Endothelial cell of umbilical vein (primary cell): Measurements from ENCODE around the gene ENGASE. TPM values are rescaled to one million over a fixed set of nuclear protein-coding genes. Genes with fewer than 3 reads are reported as not detected.

Experiments used
- BruUV-seq: library from RNA; stranded (reverse); fragments of 400-500 nt; replicated peaks from 2 replicates; lab custom pipeline; 2021; lab: Mats Ljungman, UMichigan
- CTCF ChIA-PET: fragments of 300-600, 350-600 bp; sonication (Branson Sonifier 250); formaldehyde crosslinking; loops from one replicate; lab custom pipeline; 2021; ENCODE audit warnings: antibody characterized with exemption, inconsistent platforms; lab: Charles Lee
- POLR2A ChIA-PET: fragments of 300-600, 350-600 bp; sonication (Branson Sonifier 250); formaldehyde crosslinking; loops from one replicate; lab custom pipeline; 2021; ENCODE audit warnings: antibody characterized with exemption, inconsistent platforms; lab: Charles Lee
- DNase-seq: peaks from one replicate; pipeline ENCODE4 v3.0.0-alpha.2; 2011; ENCODE audit warnings: low read depth, low spot score
- FAIRE-seq: peaks from 2 replicates; lab custom pipeline; 2011; peaks lifted over from hg19 to GRCh38; lab: Jason Lieb, UNC
- H2AFZ ChIP-seq: 2 replicates; pipeline ENCODE4 v1.6.0; 2012; ENCODE audit warnings: low read depth, low read length, control low read depth, inconsistent platforms
- H3K27ac ChIP-seq: 2 replicates; pipeline ENCODE4 v1.5.1; 2011; ENCODE audit warnings: low read depth, mild to moderate bottlenecking, control low read depth, low read length, moderate library complexity; ENCODE audit not compliant: insufficient read depth
- H3K27me3 ChIP-seq, 2 experiments: 2 replicates each; pipeline versions ENCODE4 v1.6.0 to v1.6.1; 2011; ENCODE audit warnings: low read length in 2 of 2, mixed read lengths in 1 of 2; ENCODE audit not compliant: control insufficient read depth in 2 of 2, insufficient read depth in 2 of 2
- H3K36me3 ChIP-seq, 2 experiments: 2 replicates in 1 of 2; 3 replicates in 1 of 2; pipeline ENCODE4 v1.5.1; 2011; ENCODE audit warnings: low read length in 2 of 2, mild to moderate bottlenecking in 1 of 2, moderate library complexity in 1 of 2; ENCODE audit not compliant: control insufficient read depth in 2 of 2, insufficient read depth in 2 of 2; ENCODE audit errors: extremely low read depth in 1 of 2
- H3K4me1 ChIP-seq: 3 replicates; pipeline ENCODE4 v1.5.1; 2011; ENCODE audit warnings: mild to moderate bottlenecking, low read length; ENCODE audit not compliant: control insufficient read depth, insufficient read depth; ENCODE audit errors: extremely low read depth
- H3K4me2 ChIP-seq: 2 replicates; pipeline ENCODE4 v1.6.1; 2011; ENCODE audit warnings: low read length, control low read depth, mixed read lengths; ENCODE audit not compliant: insufficient read depth
- H3K4me3 ChIP-seq, 3 experiments: fragments of 200-600 bp in 1 of 3; sonication (generic), shearing (Covaris generic) in 1 of 3; replicated peaks in 1 of 3; 2 replicates each; pipeline ENCODE4 v1.5.1; 2011 to 2016; ENCODE audit warnings: control low read depth in 3 of 3, low read length in 3 of 3, mild to moderate bottlenecking in 2 of 3, inconsistent platforms in 1 of 3, low read depth in 1 of 3, moderate library complexity in 1 of 3; ENCODE audit not compliant: insufficient read depth in 1 of 3
- H3K79me2 ChIP-seq: 2 replicates; pipeline ENCODE4 v1.6.0; 2012; ENCODE audit warnings: low read length, inconsistent platforms; ENCODE audit not compliant: control insufficient read depth, insufficient read depth
- H3K9ac ChIP-seq: replicated peaks from 2 replicates; pipeline ENCODE3; 2011; ENCODE audit warnings: low read length, control low read depth; ENCODE audit not compliant: insufficient read depth; ENCODE audit errors: extremely low read depth
- H3K9me1 ChIP-seq: replicated peaks from 3 replicates; pipeline ENCODE4 v1.6.0; 2011; ENCODE audit warnings: mild to moderate bottlenecking, low read length; ENCODE audit not compliant: control insufficient read depth, insufficient read depth; ENCODE audit errors: extremely low read depth
- H3K9me3 ChIP-seq: replicated peaks from 2 replicates; pipeline ENCODE4 v1.5.1; 2012; ENCODE audit warnings: low read length, inconsistent platforms; ENCODE audit not compliant: control insufficient read depth, insufficient read depth
- H4K20me1 ChIP-seq: replicated peaks from 2 replicates; pipeline ENCODE3; 2011; ENCODE audit warnings: mild to moderate bottlenecking, low read length; ENCODE audit not compliant: control insufficient read depth, insufficient read depth; ENCODE audit errors: extremely low read depth
- CTCF ChIP-seq, 2 donors: IDR thresholded peaks; 1 replicate in 1 of 2; 2 replicates in 1 of 2; pipeline ENCODE4 v1.5.1; 2011; ENCODE audit warnings: low read length in 2 of 2, mild to moderate bottlenecking in 2 of 2, moderate library complexity in 2 of 2, control low read depth in 1 of 2, inconsistent platforms in 1 of 2, low read depth in 1 of 2; ENCODE audit not compliant: insufficient read depth in 1 of 2; ENCODE audit errors: extremely low read depth in 1 of 2
- EZH2 ChIP-seq: IDR thresholded peaks from 2 replicates; pipeline ENCODE4 v1.6.1; 2012; ENCODE audit warnings: borderline replicate concordance, low read depth, mild to moderate bottlenecking, moderate library complexity, low read length, inconsistent platforms; ENCODE audit not compliant: severe bottlenecking
- FOS ChIP-seq: IDR thresholded peaks from 2 replicates; pipeline ENCODE4 v1.6.1; 2011; ENCODE audit warnings: mild to moderate bottlenecking, low read length, moderate library complexity, borderline replicate concordance; ENCODE audit not compliant: insufficient read depth
- GATA2 ChIP-seq: IDR thresholded peaks from 2 replicates; pipeline ENCODE4 v1.7.0; 2011; ENCODE audit warnings: low read depth, mild to moderate bottlenecking, moderate library complexity, mixed read lengths, low read length; ENCODE audit not compliant: insufficient read length, insufficient read depth
- JUN ChIP-seq: IDR thresholded peaks from 2 replicates; pipeline ENCODE4 v1.6.1; 2011; ENCODE audit warnings: borderline replicate concordance, low read depth; ENCODE audit not compliant: insufficient read length, insufficient read depth
- MYC ChIP-seq: IDR thresholded peaks from one replicate; pipeline ENCODE4 v1.6.1; 2011; ENCODE audit warnings: mild to moderate bottlenecking, low read depth, low read length
- POLR2A ChIP-seq: IDR thresholded peaks from 2 replicates; pipeline ENCODE4 v1.6.1; 2012; ENCODE audit warnings: low read depth, mild to moderate bottlenecking, control low read depth, low read length
- POLR2AphosphoS5 ChIP-seq: IDR thresholded peaks from 2 replicates; pipeline ENCODE4 v1.6.1; 2012; ENCODE audit warnings: low read depth, mild to moderate bottlenecking, control low read depth, low read length, moderate library complexity; ENCODE audit not compliant: insufficient read depth
- dilution Hi-C: fragments of 300-500 bp; cut with MboI; formaldehyde crosslinking; loops from one replicate; pipeline ENCODE4 v1.15.0; 2019; ENCODE audit warnings: low sequenced_read_pairs; ENCODE audit not compliant: extremely low pct_ligation_motif_present
- intact Hi-C: fragments of 100-400 bp; cut with micrococcal nuclease; formaldehyde crosslinking; loops from one replicate; pipeline ENCODE4 v1.10.0; 2022
- polyA plus RNA-seq, 4 experiments: library from polyadenylated mRNA; depleted of rRNA in 3 of 4; stranded (reverse) in 3 of 4; unstranded in 1 of 4; fragments of >200 nt; gene quantifications; 2 replicates each; pipeline versions ENCODE4 v1.2.1 to v1.2.3, GENCODE V29; 2011 to 2012; ENCODE audit warnings: missing spikeins in 1 of 4
- total RNA-seq: library from RNA; stranded (reverse); gene quantifications from 2 replicates; pipeline ENCODE4 v1.2.3, GENCODE V29; 2021
- TF ChIP-seq, protein P1 (sequence below): IDR thresholded peaks from 2 replicates; pipeline ENCODE4 v1.6.1; 2011; ENCODE audit not compliant: insufficient read depth, insufficient read length

Gene ENGASE
- total and polyA plus RNA-seq, 2 donors (not counting 3 experiments of a cell fraction or from before 2014, with no cell fraction given), result 13.7 to 20.8 TPM

GRCh38 chr17:79036596-79036995, 38.0 kb upstream of the ENGASE start:
- dilution Hi-C loops, result no loop called here
- Histone ChIP-seq H3K9me3 (no peaks in the 10 kb centered on the region), H3K79me2 (no peaks in the 10 kb centered on the region), H3K9ac (no peak overlapping the region), H3K9me1 (no peaks in the 10 kb centered on the region), H3K4me3 (no peak overlapping the region), H3K4me2 (no peak overlapping the region), H3K36me3 (no peaks in the 10 kb centered on the region), H3K4me1 (peaks cover 10% of the 10 kb centered on the region), H2AFZ (no peak overlapping the region), H4K20me1 (no peaks in the 10 kb centered on the region), H3K27me3 (peaks cover 0 to 6% of the 10 kb centered on the region in 2 experiments), H3K27ac (no peak overlapping the region)
- intact Hi-C loops, result loop anchor here (1.0 kb wide), 1 partner anchor 8 kb away; no protein-coding TSS in a partner anchor
- POLR2A ChIA-PET, result no interaction called here
- DNase-seq, result peak; percentile 77
- peak; percentile 97 for FAIRE-seq
- TF ChIP-seq, protein P1, sequence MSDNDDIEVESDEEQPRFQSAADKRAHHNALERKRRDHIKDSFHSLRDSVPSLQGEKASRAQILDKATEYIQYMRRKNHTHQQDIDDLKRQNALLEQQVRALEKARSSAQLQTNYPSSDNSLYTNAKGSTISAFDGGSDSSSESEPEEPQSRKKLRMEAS, result no peak
- no peak for TF ChIP-seq POLR2AphosphoS5
- TF ChIP-seq POLR2A, result no peak
- no peak for TF ChIP-seq EZH2
- no peak for TF ChIP-seq MYC
- TF ChIP-seq JUN, result peak; percentile 48
- no peak for TF ChIP-seq GATA2
- peak; percentile 65 for TF ChIP-seq FOS
- TF ChIP-seq CTCF (IDR thresholded peaks at IDR 0.05; ENCODE audit: extremely low read depth in 1 of 2, insufficient read depth in 1 of 2, low read depth in 1 of 2, low read length in 2 of 2), result no peak
- CTCF ChIA-PET, result interaction anchor here (0.7 to 8.6 kb wide), 10 partner anchors 8 to 364 kb away, joined by 3 to 91 read pairs (median 4); partner anchors contain the start of gene CANT1
- no TSS peak for BruUV-seq
